A549 (cell line): ENCODE measurements around the gene SCN9A.

Experiments used
- CTCF ChIP-seq: fragments of >200 bp; sonication (Bioruptor Twin); formaldehyde crosslinking; IDR thresholded peaks from 3 replicates; pipeline ENCODE4 v1.5.1; 2016
- EHMT2 ChIP-seq: fragments of 200-600 bp; sonication (generic); IDR thresholded peaks from 2 replicates; pipeline ENCODE4 v1.6.1; 2016; ENCODE audit warnings: antibody characterized with exemption, low read depth, mild to moderate bottlenecking, moderate library complexity
- NR3C1 ChIP-seq: fragments of >200 bp; sonication (Bioruptor Twin); formaldehyde crosslinking; IDR thresholded peaks from 3 replicates; pipeline ENCODE4 v1.6.1; 2017
- RAD21 ChIP-seq, 2 experiments: fragments of >200 bp in 1 of 2; sonication (Bioruptor Twin) in 1 of 2; formaldehyde crosslinking in 1 of 2; IDR thresholded peaks in 1 of 2; conservative IDR thresholded peaks in 1 of 2; 2 replicates in 1 of 2; 3 replicates in 1 of 2; pipeline ENCODE4 v1.6.1; 2012 to 2018; ENCODE audit warnings: inconsistent platforms in 1 of 2
- RNF2 ChIP-seq: fragments of 200-600 bp; sonication (generic); IDR thresholded peaks from 2 replicates; pipeline ENCODE4 v1.6.1; 2016; ENCODE audit warnings: low read depth, mild to moderate bottlenecking, antibody characterized with exemption, moderate library complexity, borderline replicate concordance

- no peak for TF ChIP-seq CTCF
- no peak for TF ChIP-seq NR3C1
- no peak for TF ChIP-seq RAD21 (conservative IDR thresholded peaks at IDR 0.05 in 1 of 2, IDR thresholded peaks at IDR 0.05 in 1 of 2)
- TF ChIP-seq EHMT2 = no peak
- no peak for TF ChIP-seq RNF2
Observed at GRCh38 chr2:166364476-166365161, 11.1 kb downstream of the SCN9A start.
